GM23248 (cell line): ENCODE measurements around the gene CSF2. TPM values are rescaled to one million over a fixed set of nuclear protein-coding genes. Genes with fewer than 3 reads are reported as not detected.

Source experiments
- DNase-seq: peaks from one replicate; pipeline ENCODE4 v3.0.0-alpha.2; 2015
- H2AFZ ChIP-seq: fragments of 200-600 bp; sonication (generic); 2 replicates; pipeline ENCODE4 v1.6.1; 2016; ENCODE audit warnings: antibody characterized with exemption
- H3F3A ChIP-seq: fragments of 200-600 bp; sonication (generic); 2 replicates; pipeline ENCODE4 v1.6.1; 2016; ENCODE audit warnings: mild to moderate bottlenecking, antibody characterized with exemption, mixed run types; ENCODE audit not compliant: insufficient read depth
- H3K27ac ChIP-seq: fragments of 200-600 bp; sonication (generic); 2 replicates; pipeline ENCODE4 v1.5.1; 2016; ENCODE audit warnings: mild to moderate bottlenecking
- H3K27me3 ChIP-seq: fragments of 200-600 bp; sonication (generic); replicated peaks from 2 replicates; pipeline ENCODE4 v1.6.1; 2016; ENCODE audit warnings: mild to moderate bottlenecking; ENCODE audit not compliant: insufficient read depth
- H3K36me3 ChIP-seq: fragments of 200-600 bp; sonication (generic); 2 replicates; pipeline ENCODE4 v1.6.1; 2016; ENCODE audit warnings: low read depth, mild to moderate bottlenecking
- H3K4me1 ChIP-seq: fragments of 200-600 bp; sonication (generic); 2 replicates; pipeline ENCODE4 v1.6.1; 2016; ENCODE audit warnings: mild to moderate bottlenecking; ENCODE audit not compliant: insufficient read depth
- H3K4me2 ChIP-seq: fragments of 200-600 bp; sonication (generic); one replicate; pipeline ENCODE4 v1.6.1; 2016; ENCODE audit warnings: mild to moderate bottlenecking; ENCODE audit not compliant: unreplicated experiment
- H3K4me3 ChIP-seq: fragments of 200-600 bp; sonication (generic); 2 replicates; pipeline ENCODE4 v1.5.1; 2016; ENCODE audit warnings: mild to moderate bottlenecking
- H3K79me2 ChIP-seq: fragments of 200-600 bp; sonication (generic); 2 replicates; pipeline ENCODE4 v1.6.1; 2016; ENCODE audit warnings: mild to moderate bottlenecking; ENCODE audit not compliant: insufficient read depth
- H3K9ac ChIP-seq: fragments of 200-600 bp; sonication (generic); 2 replicates; pipeline ENCODE4 v1.6.1; 2016; ENCODE audit warnings: mild to moderate bottlenecking
- H3K9me2 ChIP-seq: fragments of 200-600 bp; sonication (generic); 2 replicates; pipeline ENCODE4 v1.6.1; 2016; ENCODE audit warnings: mixed run types, mild to moderate bottlenecking, moderate library complexity; ENCODE audit not compliant: insufficient read depth
- H3K9me3 ChIP-seq: fragments of 200-600 bp; sonication (generic); one replicate; pipeline ENCODE4 v1.6.1; 2017; ENCODE audit warnings: low read depth
- H4K20me1 ChIP-seq: fragments of 200-600 bp; sonication (generic); 2 replicates; pipeline ENCODE4 v1.6.0; 2016; ENCODE audit not compliant: insufficient read depth
- EZH2 ChIP-seq: fragments of 200-600 bp; sonication (generic); IDR thresholded peaks from 2 replicates; pipeline ENCODE4 v1.6.1; 2018; ENCODE audit warnings: antibody characterized with exemption, mild to moderate bottlenecking; ENCODE audit not compliant: insufficient read depth, poor library complexity, severe bottlenecking
- EZH2phosphoT487 ChIP-seq: fragments of 200-600 bp; sonication (generic); IDR thresholded peaks from 2 replicates; pipeline ENCODE4 v1.6.1; 2018; ENCODE audit warnings: antibody characterized with exemption, moderate library complexity, mild to moderate bottlenecking, low read depth; ENCODE audit not compliant: insufficient read depth
- WGBS, 2 experiments: methylation state at CpG; one replicate each; pipeline ENCODE4 v1.1.6; 2015 to 2017; ENCODE audit warnings: low lambda C conversion rate in 2 of 2, low coverage in 1 of 2; ENCODE audit errors: missing lambda C conversion rate in 2 of 2; 5-methylcytosine and 5-hydroxymethylcytosine counted together
- in situ Hi-C: fragments of 300-500 bp; cut with MboI; formaldehyde crosslinking; loops from 2 replicates; pipeline ENCODE4 v1.15.0; 2020
- polyA plus RNA-seq: library from polyadenylated mRNA; unstranded; fragments of >200 nt; fragmentation: Nextera tagmentation; extraction: Ambion mirVana; gene quantifications from 2 replicates; pipeline ENCODE4 v1.2.1, GENCODE V29; 2016
- total RNA-seq: library from RNA; depleted of rRNA; stranded (reverse); fragments of >200 nt; shearing (Covaris generic); gene quantifications from 2 replicates; pipeline ENCODE4 v1.2.3, GENCODE V29; 2014

Gene CSF2
- total and polyA plus RNA-seq, 2 experiments from 2014 or later = not detected

GRCh38 chr5:132052520-132052919, 21.1 kb upstream of the CSF2 start:
- Histone ChIP-seq H2AFZ (no peak overlapping the region), H3K4me3 (no peak overlapping the region), H3K79me2 (no peaks in the 10 kb centered on the region), H3K36me3 (no peaks in the 10 kb centered on the region), H3K9ac (no peak overlapping the region), H3K9me3 (no peaks in the 10 kb centered on the region), H4K20me1 (no peaks in the 10 kb centered on the region), H3K9me2 (no peaks in the 10 kb centered on the region), H3K27me3 (no peaks in the 10 kb centered on the region), H3K4me2 (no peak overlapping the region), H3K4me1 (no peaks in the 10 kb centered on the region), H3K27ac (no peak overlapping the region), H3F3A (no peaks in the 10 kb centered on the region)
- 69 to 72% methylated on average over 10 of the region's 10 CpGs for WGBS, 2 experiments
- DNase-seq = no peak
- no peak for TF ChIP-seq EZH2phosphoT487
- TF ChIP-seq EZH2 = no peak
- in situ Hi-C loops = no loop called here

DNA sequence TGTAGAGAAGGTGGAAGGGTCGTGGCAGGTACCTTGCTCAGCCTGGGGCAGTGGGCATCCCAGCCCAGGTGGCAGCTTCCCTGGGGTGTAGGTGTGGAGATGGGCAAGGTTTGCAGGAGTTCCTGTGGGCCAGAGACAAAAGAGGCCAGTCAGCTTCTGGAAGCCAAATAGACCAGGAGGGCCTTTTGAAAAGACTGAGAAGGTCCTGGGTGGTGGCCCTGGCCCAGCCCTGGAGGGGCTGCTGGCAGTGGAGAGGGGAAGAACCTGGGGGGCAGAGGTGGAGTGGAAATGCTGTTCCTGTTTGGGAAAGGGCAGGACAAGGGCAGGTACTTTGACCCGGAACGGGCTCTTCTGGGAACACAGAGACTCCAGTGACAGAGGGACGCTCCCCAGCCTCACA, 20.1 kb upstream of the CSF2 start:
- H3K4me2 ChIP-seq = no peak overlapping the region
- no peak for DNase-seq
- no peaks in the 10 kb centered on the region for H3K9me3 ChIP-seq
- H3K27me3 ChIP-seq = no peaks in the 10 kb centered on the region
- no peak overlapping the region for H2AFZ ChIP-seq
- no peaks in the 10 kb centered on the region for H3K4me1 ChIP-seq
- no peaks in the 10 kb centered on the region for H3K36me3 ChIP-seq
- no peaks in the 10 kb centered on the region for H3K9me2 ChIP-seq
- 65 to 69% methylated on average over 4 of the region's 4 CpGs for WGBS, 2 experiments
- TF ChIP-seq EZH2phosphoT487 (no peak), EZH2 (no peak)
- in situ Hi-C loops = no loop called here
- H3K9ac ChIP-seq = no peak overlapping the region
- H3F3A ChIP-seq = no peaks in the 10 kb centered on the region
- H4K20me1 ChIP-seq = no peaks in the 10 kb centered on the region
- H3K4me3 ChIP-seq = no peak overlapping the region
- no peak overlapping the region for H3K27ac ChIP-seq
- H3K79me2 ChIP-seq = no peaks in the 10 kb centered on the region

- Histone ChIP-seq H3K27me3 (no peaks in the 10 kb centered on the region), H3K4me1 (no peaks in the 10 kb centered on the region), H3K27ac (no peak overlapping the region), H3K79me2 (no peaks in the 10 kb centered on the region), H2AFZ (no peak overlapping the region), H3K9me3 (no peaks in the 10 kb centered on the region), H3K36me3 (no peaks in the 10 kb centered on the region), H3K9ac (no peak overlapping the region), H3K4me3 (no peak overlapping the region), H4K20me1 (no peaks in the 10 kb centered on the region), H3K4me2 (no peak overlapping the region), H3F3A (no peaks in the 10 kb centered on the region), H3K9me2 (no peaks in the 10 kb centered on the region)
- TF ChIP-seq EZH2phosphoT487 (no peak), EZH2 (no peak)
- 47 to 55% methylated on average over 10 of the region's 10 CpGs for WGBS, 2 experiments
- DNase-seq = no peak
- in situ Hi-C loops = no loop called here
Observed at GRCh38 chr5:132054031-132054696, 19.4 kb upstream of the CSF2 start.

DNA sequence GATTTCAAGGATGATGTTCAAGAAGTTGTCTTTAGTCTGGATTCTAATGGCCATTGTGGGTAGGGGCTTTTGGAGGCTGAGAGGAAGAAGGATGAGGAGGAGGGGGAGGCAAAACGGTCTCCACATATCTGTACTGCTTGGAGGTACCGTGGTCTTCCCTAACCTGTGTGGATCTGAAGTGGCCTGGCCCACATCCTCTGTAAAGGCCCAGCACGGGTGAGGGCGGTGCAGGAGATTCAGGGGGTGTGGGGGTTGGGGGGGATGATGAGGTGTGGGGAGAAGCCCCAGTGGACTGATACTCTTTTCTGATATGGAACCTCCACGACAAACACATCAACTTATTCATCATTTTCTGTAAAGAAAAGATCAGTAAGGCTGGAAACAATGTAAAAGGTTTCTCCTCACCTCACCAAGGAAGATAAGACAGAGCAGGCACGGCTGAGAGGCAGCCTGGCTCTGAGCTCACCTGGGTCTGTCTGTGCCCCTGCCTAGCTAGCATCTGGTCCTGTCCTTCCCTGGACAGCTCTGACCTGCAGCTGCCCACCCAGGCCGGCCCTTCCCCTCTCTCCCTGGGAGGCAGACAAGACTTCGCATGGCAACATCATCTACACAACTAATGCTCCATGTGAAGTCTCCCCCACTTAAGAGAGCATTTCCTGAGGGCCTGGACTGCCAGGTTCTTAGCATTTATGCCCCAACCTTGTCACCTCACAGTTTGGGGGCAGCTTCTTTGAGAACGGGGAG, 18.7 kb upstream of the CSF2 start:
- no peaks in the 10 kb centered on the region for H3K9me3 ChIP-seq
- in situ Hi-C loops = no loop called here
- H3K9me2 ChIP-seq = no peaks in the 10 kb centered on the region
- no peak overlapping the region for H3K27ac ChIP-seq
- no peaks in the 10 kb centered on the region for H3K27me3 ChIP-seq
- no peaks in the 10 kb centered on the region for H3F3A ChIP-seq
- H3K9ac ChIP-seq = no peak overlapping the region
- H3K79me2 ChIP-seq = no peaks in the 10 kb centered on the region
- H3K4me1 ChIP-seq = no peaks in the 10 kb centered on the region
- H3K4me2 ChIP-seq = no peak overlapping the region
- H4K20me1 ChIP-seq = no peaks in the 10 kb centered on the region
- WGBS, 2 experiments = 69 to 75% methylated on average over 9 of the region's 9 CpGs
- no peaks in the 10 kb centered on the region for H3K36me3 ChIP-seq
- no peak for DNase-seq
- TF ChIP-seq EZH2 (no peak), EZH2phosphoT487 (no peak)
- H3K4me3 ChIP-seq = no peak overlapping the region
- H2AFZ ChIP-seq = no peak overlapping the region
